Subcutaneous adipose tissue (tissue), 4 donors: ENCODE results near the gene SOX8. TPM values are rescaled to one million over a fixed set of nuclear protein-coding genes. Genes with fewer than 3 reads are reported as not detected.

Experiments used
- total RNA-seq, 4 donors: library from RNA; depleted of rRNA; stranded (reverse); fragments of >200 nt; gene quantifications; one replicate each; pipeline ENCODE4 v1.1.0, GENCODE V29; 2016
- TF ChIP-seq, protein P1 (sequence below): fragments of 450-650 bp; IDR thresholded peaks from one replicate; pipeline ENCODE4 v1.5.1; 2016; ENCODE audit warnings: low read depth, mild to moderate bottlenecking, control low read depth, antibody characterized with exemption, moderate library complexity

The SOX8 gene
- total RNA-seq, 4 donors from 2014 or later = 1.0 TPM; not detected in 3

DNA sequence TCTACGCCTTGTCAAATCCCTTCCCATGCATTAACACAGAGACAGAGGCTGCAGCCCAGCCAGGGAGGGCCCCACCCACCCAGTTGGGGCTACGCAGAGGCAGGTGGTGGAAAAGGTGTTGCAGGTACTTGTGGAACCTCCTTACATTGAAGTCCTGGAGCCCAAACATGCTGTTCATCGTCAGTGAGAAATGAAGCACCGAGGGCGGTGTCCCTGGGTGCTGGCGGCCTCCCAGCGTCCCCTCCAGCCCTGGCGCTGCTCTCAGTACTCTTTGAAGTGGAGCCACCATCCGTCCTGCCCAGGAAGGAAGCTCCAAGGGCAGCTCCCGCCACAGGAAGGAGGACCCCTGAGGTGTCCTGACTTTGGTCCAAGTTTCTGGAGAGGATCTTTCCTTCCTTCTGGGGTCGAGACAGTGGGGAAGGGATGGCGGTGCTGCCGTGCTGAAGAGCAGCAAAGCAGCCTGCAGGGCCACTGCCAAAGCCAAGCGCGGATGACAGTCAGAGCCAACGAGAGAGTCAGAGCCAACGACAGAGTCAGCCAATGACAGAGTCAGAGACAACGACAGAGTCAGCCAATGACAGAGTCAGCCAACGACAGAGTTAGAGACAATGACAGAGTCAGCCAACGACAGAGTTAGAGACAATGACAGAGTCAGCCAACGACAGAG, 34.2 kb upstream of the SOX8 start:
- TF ChIP-seq, protein P1, sequence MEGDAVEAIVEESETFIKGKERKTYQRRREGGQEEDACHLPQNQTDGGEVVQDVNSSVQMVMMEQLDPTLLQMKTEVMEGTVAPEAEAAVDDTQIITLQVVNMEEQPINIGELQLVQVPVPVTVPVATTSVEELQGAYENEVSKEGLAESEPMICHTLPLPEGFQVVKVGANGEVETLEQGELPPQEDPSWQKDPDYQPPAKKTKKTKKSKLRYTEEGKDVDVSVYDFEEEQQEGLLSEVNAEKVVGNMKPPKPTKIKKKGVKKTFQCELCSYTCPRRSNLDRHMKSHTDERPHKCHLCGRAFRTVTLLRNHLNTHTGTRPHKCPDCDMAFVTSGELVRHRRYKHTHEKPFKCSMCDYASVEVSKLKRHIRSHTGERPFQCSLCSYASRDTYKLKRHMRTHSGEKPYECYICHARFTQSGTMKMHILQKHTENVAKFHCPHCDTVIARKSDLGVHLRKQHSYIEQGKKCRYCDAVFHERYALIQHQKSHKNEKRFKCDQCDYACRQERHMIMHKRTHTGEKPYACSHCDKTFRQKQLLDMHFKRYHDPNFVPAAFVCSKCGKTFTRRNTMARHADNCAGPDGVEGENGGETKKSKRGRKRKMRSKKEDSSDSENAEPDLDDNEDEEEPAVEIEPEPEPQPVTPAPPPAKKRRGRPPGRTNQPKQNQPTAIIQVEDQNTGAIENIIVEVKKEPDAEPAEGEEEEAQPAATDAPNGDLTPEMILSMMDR = no peak

DNA sequence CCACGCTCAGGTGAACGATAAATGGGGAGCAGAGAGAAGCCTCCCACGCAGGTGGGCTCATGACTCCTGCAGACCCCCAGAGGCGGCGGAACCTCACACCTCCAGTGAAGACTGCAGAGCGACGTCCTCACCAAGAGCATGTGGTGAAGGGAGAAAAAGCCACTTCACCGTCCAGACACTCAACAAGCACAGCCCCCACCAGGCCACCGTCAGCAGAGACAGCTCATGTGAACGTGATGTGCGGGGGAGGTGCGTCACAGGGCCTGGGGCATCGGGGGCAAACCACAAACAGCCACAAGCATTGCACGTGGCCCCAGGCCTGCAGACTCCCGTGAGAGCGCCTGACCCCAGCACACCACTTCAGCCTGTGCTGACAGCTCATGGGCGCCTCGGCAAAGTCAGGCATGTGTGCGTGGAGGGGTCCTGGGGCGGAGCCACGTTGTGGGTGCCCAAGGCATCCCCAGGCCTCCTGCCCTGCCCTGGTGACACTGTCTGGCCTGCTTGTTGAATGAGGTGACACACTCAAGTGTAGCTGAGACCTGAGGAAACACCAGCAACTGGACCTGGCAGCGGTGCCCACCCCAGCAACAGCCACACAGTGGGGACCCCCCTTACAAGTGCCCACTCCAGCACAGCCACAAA, 29.8 kb upstream of the SOX8 start:
- TF ChIP-seq, protein P1 = no peak

DNA sequence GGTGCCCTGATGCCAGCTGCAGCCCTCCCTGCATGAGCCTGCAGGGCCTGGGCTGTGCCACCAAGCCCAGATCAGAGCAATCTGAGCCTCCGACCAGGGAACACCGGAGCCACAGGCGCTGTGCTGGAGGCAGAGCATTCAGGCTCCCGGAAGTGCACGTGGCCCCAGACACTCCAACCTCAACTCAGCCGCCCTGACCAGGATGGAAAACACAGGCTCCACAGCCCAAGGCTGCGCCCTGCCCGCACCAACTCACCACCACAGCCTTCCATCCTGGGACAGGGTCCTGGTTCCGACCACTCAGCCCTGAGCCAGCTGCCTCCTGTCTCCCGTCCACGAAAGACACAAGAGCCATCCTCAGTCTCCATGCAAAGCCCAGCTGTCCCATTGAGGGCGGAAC, 29.2 kb upstream of the SOX8 start:
- TF ChIP-seq, protein P1 = no peak

DNA sequence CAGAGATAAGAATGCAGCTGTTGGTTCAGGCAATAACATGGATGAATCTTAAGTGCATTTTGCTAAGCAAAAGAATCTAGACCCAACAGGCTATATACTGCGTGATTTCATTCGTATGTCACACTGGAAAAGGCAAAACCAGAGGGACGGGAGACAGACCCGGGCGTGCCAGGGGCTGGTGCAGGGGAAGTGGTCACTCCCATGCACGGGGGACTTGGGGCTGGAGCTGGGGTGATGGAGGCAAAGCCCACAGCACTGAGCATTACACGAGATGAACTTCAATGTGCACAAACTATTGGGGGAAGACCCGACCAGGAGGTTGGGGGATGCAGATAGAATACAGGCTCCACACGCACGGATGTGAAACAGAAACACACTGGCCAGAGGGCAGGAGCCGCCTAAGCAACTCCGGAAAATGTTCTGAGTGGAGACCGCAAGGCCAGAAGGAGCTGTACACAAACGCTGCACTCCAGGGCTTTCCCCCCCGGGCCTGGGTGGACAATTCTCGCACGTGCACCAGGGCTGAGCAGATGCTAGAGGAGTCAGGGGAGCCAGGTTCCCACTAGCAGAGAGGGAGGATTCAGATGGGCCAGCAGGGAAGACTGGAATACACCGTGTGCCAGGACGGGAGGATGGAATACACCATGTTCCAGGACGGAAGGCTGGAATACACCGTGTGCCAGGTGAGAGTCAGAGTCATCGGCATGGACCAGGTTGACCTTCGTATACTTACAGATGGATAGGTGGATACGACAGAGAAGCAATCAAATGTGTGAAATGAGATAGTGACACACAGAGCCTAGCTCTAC, 22.1 kb upstream of the SOX8 start:
- TF ChIP-seq, protein P1 = no peak

DNA sequence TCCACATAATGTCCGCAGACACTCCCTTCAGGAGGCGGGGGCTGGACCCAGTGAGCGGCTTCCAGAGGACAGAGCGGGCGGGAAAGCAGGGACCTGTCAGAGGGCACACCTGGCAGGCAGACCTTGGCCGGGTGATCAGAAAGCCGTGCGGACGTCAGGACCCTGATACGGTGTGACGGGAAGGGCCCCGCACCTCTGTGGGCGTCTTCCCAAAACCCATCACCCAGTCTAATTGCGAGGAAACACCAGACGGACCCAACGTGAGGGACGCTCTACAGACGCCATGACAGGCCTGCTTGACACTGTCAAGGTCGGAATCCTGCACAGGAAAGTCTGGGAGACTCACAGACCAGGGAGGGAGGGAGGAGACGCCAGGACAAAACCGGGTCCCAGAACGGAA, 19.2 kb upstream of the SOX8 start:
- TF ChIP-seq, protein P1 = no peak

DNA sequence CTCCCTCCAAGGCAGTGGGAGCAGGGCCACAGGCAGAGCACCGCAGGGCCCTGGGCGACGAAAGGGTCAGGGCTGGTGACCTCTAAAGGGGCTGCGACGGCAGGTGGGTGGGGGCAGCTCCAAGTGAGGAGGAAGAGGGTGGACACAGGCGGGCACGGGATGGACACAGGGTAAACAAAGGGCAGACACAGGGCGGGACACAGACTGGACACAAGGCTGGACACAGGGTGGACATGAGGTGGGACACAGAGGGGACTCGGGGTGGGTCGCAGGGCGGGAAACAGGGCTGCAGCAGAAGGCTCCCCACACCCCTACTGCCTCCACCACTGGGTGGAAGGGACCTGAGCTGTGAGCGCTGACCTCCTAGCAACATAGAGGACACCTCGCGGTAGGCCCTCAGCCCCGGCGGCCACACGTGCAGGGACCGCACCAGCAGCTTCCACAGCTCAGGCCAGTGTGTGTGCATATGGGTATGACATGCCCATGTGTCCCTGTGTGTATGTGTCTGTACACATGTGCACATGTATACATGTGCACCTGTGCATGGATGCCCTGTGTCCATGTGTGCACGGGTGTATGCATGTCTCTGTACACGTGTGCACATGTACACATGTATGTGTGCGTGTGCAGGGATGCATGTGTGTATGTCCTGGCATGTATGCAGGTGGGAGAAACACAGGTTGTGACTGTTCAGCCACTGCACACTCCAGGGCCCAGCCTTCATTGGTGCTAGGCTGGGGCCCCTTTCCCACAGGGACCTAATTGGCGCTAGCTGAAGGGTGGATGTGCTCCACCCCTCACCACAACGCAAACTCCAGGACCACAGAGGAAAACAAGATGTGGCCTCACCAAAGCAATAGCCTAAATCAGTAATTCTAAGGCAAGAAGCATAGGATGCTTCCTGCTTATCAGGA, 18.4 kb upstream of the SOX8 start:
- TF ChIP-seq, protein P1 = no peak
